C4-2B (cell line): Measurements from ENCODE around the gene TMEM132E.

ENCODE experiments used
- CTCF ChIP-seq: fragments of 450-650 bp; conservative IDR thresholded peaks from 2 replicates; pipeline ENCODE4 v1.5.1; 2017; ENCODE audit warnings: mild to moderate bottlenecking
- ZFX ChIP-seq: fragments of 450-650 bp; IDR thresholded peaks from 2 replicates; pipeline ENCODE4 v1.6.1; 2017

DNA sequence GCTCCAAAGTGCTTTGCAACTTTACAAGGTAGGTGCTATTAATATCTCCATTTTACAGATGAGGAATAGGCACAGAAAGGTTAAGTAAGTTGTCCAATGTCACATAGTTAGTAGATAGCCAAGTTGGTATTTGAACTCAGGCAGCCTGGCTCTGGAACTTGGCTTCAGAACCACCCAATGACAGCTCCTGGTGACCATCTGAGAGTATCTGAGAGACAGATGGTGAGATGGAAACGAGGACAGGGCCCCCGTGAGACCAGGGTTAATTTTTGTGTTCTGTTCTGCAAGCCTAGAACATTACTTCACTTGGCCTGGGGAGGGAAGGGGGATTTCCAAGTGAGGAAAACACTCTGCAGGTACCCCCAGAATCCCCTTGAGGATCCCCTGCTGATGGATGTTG, 9.8 kb upstream of the TMEM132E start:
- TF ChIP-seq CTCF = no peak
- no peak for TF ChIP-seq ZFX
